ENCODE measurements around the gene PHB1. TPM values are rescaled to one million over a fixed set of nuclear protein-coding genes. Genes with fewer than 3 reads are reported as not detected.

Gene PHB1
- total and polyA plus RNA-seq, 2 of the 8 experiments (the other 6 are each of a cell fraction or from before 2014, with no cell fraction given) = 386 to 597 TPM

GRCh38 chr17:49402706-49403105, 12.0 kb downstream of the PHB1 start:
- no peak overlapping the region for H3K27ac ChIP-seq (ENCODE audit: low read depth, low read length)
- no peak overlapping the region for H2BK20ac ChIP-seq (ENCODE audit: low read length)
- H3K18ac ChIP-seq (ENCODE audit: extremely low read depth, low read length) = no peak overlapping the region
- H3K9me3 ChIP-seq (ENCODE audit: insufficient read depth in 2 of 2, low read depth in 1 of 2, low read length in 1 of 2) = no peaks in the 10 kb centered on the region
- H4K20me1 ChIP-seq (replicated peaks in 1 of 2; ENCODE audit: control insufficient read depth in 1 of 2, insufficient read depth in 2 of 2, low read length in 2 of 2) = peaks cover 0 to 3% of the 10 kb centered on the region in 2 experiments
- no peaks in the 10 kb centered on the region for H3K27me3 ChIP-seq (replicated peaks in 1 of 4; ENCODE audit: control insufficient read depth in 3 of 4, extremely low read depth in 1 of 4, insufficient read depth in 3 of 4, low read length in 3 of 4)
- H3K23ac ChIP-seq (ENCODE audit: insufficient read length) = no peak overlapping the region
- DNase-seq (ENCODE audit: low read depth in 1 of 2, low spot score in 2 of 2) (no peak), FAIRE-seq (no peak)
- H4K5ac ChIP-seq (ENCODE audit: insufficient read length, low read depth, low read length) = no peak overlapping the region
- H2AK5ac ChIP-seq (ENCODE audit: low read depth, low read length) = no peak overlapping the region
- ChIA-PET POLR2A (ENCODE audit: partially characterized antibody) (no interaction called here), CTCF (ENCODE audit: partially characterized antibody) (interaction anchor here (1.2 to 2.4 kb wide), 4 partner anchors 26 to 154 kb away, joined by 3 to 10 read pairs (median 6); no protein-coding TSS in a partner anchor)
- H2AFZ ChIP-seq (ENCODE audit: low read length) = no peak overlapping the region
- no peak overlapping the region for H3K9ac ChIP-seq (replicated peaks in 1 of 4; ENCODE audit: extremely low read depth in 1 of 4, low read depth in 3 of 4, low read length in 3 of 4)
- H4K91ac ChIP-seq (replicated peaks; ENCODE audit: insufficient read length, low read length) = no peak overlapping the region
- no peak overlapping the region for H3K14ac ChIP-seq (ENCODE audit: insufficient read length)
- H3K56ac ChIP-seq (replicated peaks; ENCODE audit: insufficient read length, low read depth, low read length) = no peak overlapping the region
- H3K79me1 ChIP-seq (ENCODE audit: low read depth, low read length) = no peaks in the 10 kb centered on the region
- no peak overlapping the region for H2BK5ac ChIP-seq (ENCODE audit: low read depth, low read length)
- H3K23me2 ChIP-seq (ENCODE audit: low read depth, low read length) = 0 out of 2 replicates have a peak, but pooled peaks cover 2% of the 10 kb centered on the region
- H3K4me3 ChIP-seq (ENCODE audit: extremely low read depth in 1 of 4, insufficient read depth in 2 of 4, low read depth in 3 of 4, low read length in 4 of 4) = no peak overlapping the region
- H3K79me2 ChIP-seq (ENCODE audit: control insufficient read depth in 1 of 2, insufficient read depth in 2 of 2, low read length in 2 of 2) = no peaks in the 10 kb centered on the region
- no peak overlapping the region for H2BK120ac ChIP-seq (replicated peaks; ENCODE audit: low read depth, low read length)
- no peak overlapping the region for H2BK12ac ChIP-seq (ENCODE audit: low read depth, low read length)
- 88% methylated on average over 6 of the region's 6 CpGs; no CpG with 5 or more reads in 1 of the 2 experiments for WGBS, 2 experiments (ENCODE audit: extremely low coverage in 1 of 2, insufficient coverage in 1 of 2, insufficient read length in 1 of 2, insufficient replicate concordance in 2 of 2, low coverage in 1 of 2, low lambda C conversion rate in 2 of 2, missing lambda C conversion rate in 1 of 2)
- no peak overlapping the region for H4K8ac ChIP-seq (ENCODE audit: extremely low read depth, insufficient read depth, low read length)
- H3K4me1 ChIP-seq (replicated peaks in 1 of 4; ENCODE audit: control insufficient read depth in 3 of 4, insufficient read depth in 4 of 4, low read length in 3 of 4) = no peaks in the 10 kb centered on the region
- no peak overlapping the region for H2BK15ac ChIP-seq (ENCODE audit: low read length)
- no peak overlapping the region for H3K4ac ChIP-seq (replicated peaks; ENCODE audit: insufficient read length, low read depth, low read length)
- peaks cover 27 to 48% (median 39%) of the 10 kb centered on the region in 4 experiments for H3K36me3 ChIP-seq (ENCODE audit: control insufficient read depth in 2 of 4, insufficient read depth in 4 of 4, low read length in 3 of 4)
- no peak overlapping the region for H3K4me2 ChIP-seq (ENCODE audit: insufficient read depth in 1 of 2, low read depth in 2 of 2, low read length in 2 of 2)
- TF ChIP-seq RBBP5 (IDR thresholded peaks at IDR 0.05; ENCODE audit: borderline replicate concordance, low read depth, low read length) (no peak), ZNF274 (IDR thresholded peaks at IDR 0.05; ENCODE audit: borderline replicate concordance, extremely low read depth, low read length) (no peak), TBP (IDR thresholded peaks at IDR 0.05; ENCODE audit: low read depth, low read length) (no peak), HDAC2 (IDR thresholded peaks at IDR 0.05; ENCODE audit: borderline replicate concordance in 1 of 2, low read depth in 2 of 2, low read length in 2 of 2) (no peak), GABPA (IDR thresholded peaks at IDR 0.05; ENCODE audit: borderline replicate concordance, insufficient read depth, low read length) (no peak), CEBPB (IDR thresholded peaks at IDR 0.05; ENCODE audit: low read depth, low read length) (no peak), NANOG (IDR thresholded peaks at IDR 0.05; ENCODE audit: insufficient read depth, low read depth, low read length, poor library complexity, severe bottlenecking) (no peak), JUND (IDR thresholded peaks at IDR 0.05; ENCODE audit: low read length) (no peak), RAD21 (IDR thresholded peaks at IDR 0.05 in 1 of 2, conservative IDR thresholded peaks at IDR 0.05 in 1 of 2; ENCODE audit: low read depth in 2 of 2, low read length in 2 of 2) (no peak), SP4 (IDR thresholded peaks at IDR 0.05; ENCODE audit: low read length) (no peak), CBX8 (IDR thresholded peaks at IDR 0.05; ENCODE audit: borderline replicate concordance, low read depth, low read length) (no peak), HDAC6 (IDR thresholded peaks at IDR 0.05; ENCODE audit: low read depth, low read length) (no peak), POLR2AphosphoS5 (IDR thresholded peaks at IDR 0.05; ENCODE audit: low read depth, low read length) (no peak), CHD1 (IDR thresholded peaks at IDR 0.05; ENCODE audit: low read depth, low read length) (no peak), PHF8 (conservative IDR thresholded peaks at IDR 0.05; ENCODE audit: low read depth, low read length) (no peak)
